Measurements from ENCODE around the gene UGT1A9.

Gene UGT1A9

GRCh38 chr2:233791151-233791882 lies 119.6 kb downstream of the UGT1A9 start:
- Histone ChIP-seq H2AFZ (ENCODE audit: low read depth, low read length, severe bottlenecking) (no peak overlapping the region), H3F3A (ENCODE audit: insufficient read depth) (no peaks in the 10 kb centered on the region), H3K4me3 (ENCODE audit: insufficient read depth, low read length, poor library complexity, severe bottlenecking) (no peak overlapping the region), H4K20me1 (ENCODE audit: low read depth, low read length) (no peaks in the 10 kb centered on the region), H3K36me3 (ENCODE audit: low read length) (no peaks in the 10 kb centered on the region), H3K27me3 (ENCODE audit: low read length) (no peaks in the 10 kb centered on the region), H3K9ac (ENCODE audit: low read length) (no peak overlapping the region), H3K9me3 (ENCODE audit: insufficient read depth, low read length) (no peaks in the 10 kb centered on the region), H3K79me2 (ENCODE audit: insufficient read depth, low read length) (no peaks in the 10 kb centered on the region), H3K9me2 (replicated peaks; ENCODE audit: insufficient read depth, low read length) (no peaks in the 10 kb centered on the region), H3K27ac (ENCODE audit: low read depth, low read length) (no peak overlapping the region), H3K4me2 (ENCODE audit: low read depth, low read length, poor library complexity, severe bottlenecking) (no peak overlapping the region)
- TF ChIP-seq CTCF (IDR thresholded peaks at IDR 0.05; ENCODE audit: insufficient read depth, low read length, poor library complexity, severe bottlenecking) = no peak
- no peak for TF ChIP-seq EZH2phosphoT487 (conservative IDR thresholded peaks at IDR 0.05; ENCODE audit: low read length)

- Histone ChIP-seq H4K20me1 (ENCODE audit: low read depth, low read length) (no peaks in the 10 kb centered on the region), H3K9me2 (replicated peaks; ENCODE audit: insufficient read depth, low read length) (no peaks in the 10 kb centered on the region)
Measured at GRCh38 chr2:233791883-233792329, 120.2 kb downstream of the UGT1A9 start.

GRCh38 chr2:233792720-233793119 lies 121.0 kb downstream of the UGT1A9 start:
- H3K4me3 ChIP-seq (ENCODE audit: insufficient read depth, low read length, poor library complexity, severe bottlenecking) = no peak overlapping the region
- H3F3A ChIP-seq (ENCODE audit: insufficient read depth) = no peaks in the 10 kb centered on the region
- no peak for TF ChIP-seq EZH2phosphoT487 (conservative IDR thresholded peaks at IDR 0.05; ENCODE audit: low read length)
- no peak for TF ChIP-seq CTCF (IDR thresholded peaks at IDR 0.05; ENCODE audit: insufficient read depth, low read length, poor library complexity, severe bottlenecking)
- no peaks in the 10 kb centered on the region for H3K36me3 ChIP-seq (ENCODE audit: low read length)
- H2AFZ ChIP-seq (ENCODE audit: low read depth, low read length, severe bottlenecking) = no peak overlapping the region
- no peaks in the 10 kb centered on the region for H3K9me2 ChIP-seq (replicated peaks; ENCODE audit: insufficient read depth, low read length)
- no peaks in the 10 kb centered on the region for H3K27me3 ChIP-seq (ENCODE audit: low read length)
- H3K9me3 ChIP-seq (ENCODE audit: insufficient read depth, low read length) = no peaks in the 10 kb centered on the region
- no peaks in the 10 kb centered on the region for H3K79me2 ChIP-seq (ENCODE audit: insufficient read depth, low read length)
- H4K20me1 ChIP-seq (ENCODE audit: low read depth, low read length) = no peaks in the 10 kb centered on the region
- H3K9ac ChIP-seq (ENCODE audit: low read length) = no peak overlapping the region
- no peak overlapping the region for H3K4me2 ChIP-seq (ENCODE audit: low read depth, low read length, poor library complexity, severe bottlenecking)
- H3K27ac ChIP-seq (ENCODE audit: low read depth, low read length) = no peak overlapping the region

More at GRCh38 chr2:233791883-233792329, 120.2 kb downstream of the UGT1A9 start:
- Histone ChIP-seq H3K9me3 (ENCODE audit: insufficient read depth, low read length) (no peaks in the 10 kb centered on the region), H3K4me2 (ENCODE audit: low read depth, low read length, poor library complexity, severe bottlenecking) (no peak overlapping the region), H3K27me3 (ENCODE audit: low read length) (no peaks in the 10 kb centered on the region), H3K79me2 (ENCODE audit: insufficient read depth, low read length) (no peaks in the 10 kb centered on the region), H3F3A (ENCODE audit: insufficient read depth) (no peaks in the 10 kb centered on the region), H3K27ac (ENCODE audit: low read depth, low read length) (no peak overlapping the region), H3K9ac (ENCODE audit: low read length) (no peak overlapping the region), H3K4me3 (ENCODE audit: insufficient read depth, low read length, poor library complexity, severe bottlenecking) (no peak overlapping the region), H2AFZ (ENCODE audit: low read depth, low read length, severe bottlenecking) (no peak overlapping the region), H3K36me3 (ENCODE audit: low read length) (no peaks in the 10 kb centered on the region)
- no peak for TF ChIP-seq CTCF (IDR thresholded peaks at IDR 0.05; ENCODE audit: insufficient read depth, low read length, poor library complexity, severe bottlenecking)
- no peak for TF ChIP-seq EZH2phosphoT487 (conservative IDR thresholded peaks at IDR 0.05; ENCODE audit: low read length)

Measured in SU-DHL-6 (cell line).